Measurements from ENCODE around the gene ITGB6.

DNA sequence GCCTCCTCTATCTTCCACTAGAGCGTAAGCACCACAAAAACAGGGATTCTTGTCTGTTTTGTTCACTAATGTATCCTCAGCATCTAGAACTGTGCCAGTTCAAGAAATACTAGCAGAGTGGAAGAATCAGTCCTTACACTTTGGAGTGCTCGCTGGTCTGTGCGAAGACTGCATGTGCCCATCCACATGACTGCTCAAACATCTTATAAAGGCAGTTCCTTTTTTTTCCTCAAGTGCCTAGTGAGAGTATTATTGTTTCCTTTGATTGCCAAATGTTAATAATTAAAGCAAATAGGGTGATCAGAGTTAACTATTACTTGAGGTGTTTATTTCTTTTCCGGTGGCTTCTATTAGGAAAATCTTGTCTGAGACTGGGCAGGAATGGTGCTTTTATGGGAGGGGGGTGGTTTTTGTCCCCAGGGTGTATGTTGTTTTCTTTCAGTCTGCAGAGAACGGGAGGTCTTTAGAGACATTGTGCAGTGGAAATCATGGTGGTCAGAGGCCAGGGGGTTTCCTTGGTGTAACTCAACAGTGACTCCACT, 45.6 kb upstream of the ITGB6 start:
- TF ChIP-seq, protein P1, sequence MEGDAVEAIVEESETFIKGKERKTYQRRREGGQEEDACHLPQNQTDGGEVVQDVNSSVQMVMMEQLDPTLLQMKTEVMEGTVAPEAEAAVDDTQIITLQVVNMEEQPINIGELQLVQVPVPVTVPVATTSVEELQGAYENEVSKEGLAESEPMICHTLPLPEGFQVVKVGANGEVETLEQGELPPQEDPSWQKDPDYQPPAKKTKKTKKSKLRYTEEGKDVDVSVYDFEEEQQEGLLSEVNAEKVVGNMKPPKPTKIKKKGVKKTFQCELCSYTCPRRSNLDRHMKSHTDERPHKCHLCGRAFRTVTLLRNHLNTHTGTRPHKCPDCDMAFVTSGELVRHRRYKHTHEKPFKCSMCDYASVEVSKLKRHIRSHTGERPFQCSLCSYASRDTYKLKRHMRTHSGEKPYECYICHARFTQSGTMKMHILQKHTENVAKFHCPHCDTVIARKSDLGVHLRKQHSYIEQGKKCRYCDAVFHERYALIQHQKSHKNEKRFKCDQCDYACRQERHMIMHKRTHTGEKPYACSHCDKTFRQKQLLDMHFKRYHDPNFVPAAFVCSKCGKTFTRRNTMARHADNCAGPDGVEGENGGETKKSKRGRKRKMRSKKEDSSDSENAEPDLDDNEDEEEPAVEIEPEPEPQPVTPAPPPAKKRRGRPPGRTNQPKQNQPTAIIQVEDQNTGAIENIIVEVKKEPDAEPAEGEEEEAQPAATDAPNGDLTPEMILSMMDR (IDR thresholded peaks at IDR 0.05), result no peak
- TF ChIP-seq ZFX (IDR thresholded peaks at IDR 0.05; ENCODE audit: borderline replicate concordance), result no peak
